DMS79 (cell line): Measurements from ENCODE around the gene CKAP5.

Source experiments
- DNase-seq: peaks from one replicate; lab custom pipeline; 2025; lab: John Stamatoyannopoulos, UW

CKAP5 gene

GRCh38 chr11:46698597-46698996, 147.5 kb downstream of the CKAP5 start:
- DNase-seq = no peak

GRCh38 chr11:46697723-46698122, 148.4 kb downstream of the CKAP5 start:
- no peak for DNase-seq

- peak; percentile 88 for DNase-seq
Measured at GRCh38 chr11:46697303-46697702, 148.8 kb downstream of the CKAP5 start.

- peak; percentile 44 for DNase-seq
Measured at GRCh38 chr11:46696212-46696558, 149.9 kb downstream of the CKAP5 start.

GRCh38 chr11:46695345-46696211, 150.5 kb downstream of the CKAP5 start:
- DNase-seq = no peak

- DNase-seq = no peak
Measured at GRCh38 chr11:46694607-46695006, 151.5 kb downstream of the CKAP5 start.

GRCh38 chr11:46694072-46694471, 152.0 kb downstream of the CKAP5 start:
- no peak for DNase-seq

- DNase-seq = no peak
Measured at GRCh38 chr11:46693597-46694012, 152.5 kb downstream of the CKAP5 start.
